ENCODE measurements around the gene POLR2M.

POLR2M gene

DNA sequence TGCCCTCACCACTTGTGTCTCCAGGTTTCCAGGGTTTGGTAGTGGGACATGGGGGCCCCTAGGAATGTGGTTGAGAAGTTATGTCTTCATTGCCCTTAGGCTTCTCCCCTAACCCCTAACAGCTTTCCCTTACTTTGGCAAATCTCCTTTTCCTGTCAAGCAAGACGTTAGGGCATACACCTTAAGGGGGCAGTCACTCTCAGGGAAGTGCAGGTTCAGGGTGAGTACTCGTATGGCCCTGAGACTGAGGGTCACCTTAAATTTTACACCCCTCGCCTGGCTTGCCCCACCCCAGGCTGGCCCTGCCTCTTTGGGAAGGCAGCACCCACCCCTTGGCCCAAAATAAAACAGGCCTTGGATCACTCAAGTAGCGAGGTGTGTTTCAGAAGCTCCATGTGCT, 33.5 kb downstream of the POLR2M start:
- no peak overlapping the region for H3K4me3 ChIP-seq (ENCODE audit: low read length)
- no peak for TF ChIP-seq ZNF274 (IDR thresholded peaks at IDR 0.05; ENCODE audit: low read depth, low read length)

DNA sequence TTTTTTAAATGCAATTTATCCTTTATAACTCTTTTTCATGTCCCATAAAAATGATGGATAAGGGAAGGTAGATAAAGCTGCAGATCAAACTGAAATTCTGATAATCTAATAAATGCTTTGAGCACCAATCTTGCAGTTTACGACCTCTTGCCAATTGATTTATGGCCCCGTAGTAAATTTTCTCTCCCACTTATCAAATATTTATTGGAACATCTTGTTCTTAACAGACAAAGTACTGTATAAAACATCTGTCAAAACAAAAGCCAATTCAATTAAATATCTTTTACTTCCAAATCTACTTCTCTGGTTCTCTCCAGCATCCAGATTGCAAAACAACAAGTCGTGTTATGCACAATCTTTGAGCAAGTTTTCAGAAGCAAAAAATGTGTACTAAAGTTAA, 34.6 kb downstream of the POLR2M start:
- no peak overlapping the region for H3K4me3 ChIP-seq (ENCODE audit: low read length)
- no peak for TF ChIP-seq ZNF274 (IDR thresholded peaks at IDR 0.05; ENCODE audit: low read depth, low read length)

DNA sequence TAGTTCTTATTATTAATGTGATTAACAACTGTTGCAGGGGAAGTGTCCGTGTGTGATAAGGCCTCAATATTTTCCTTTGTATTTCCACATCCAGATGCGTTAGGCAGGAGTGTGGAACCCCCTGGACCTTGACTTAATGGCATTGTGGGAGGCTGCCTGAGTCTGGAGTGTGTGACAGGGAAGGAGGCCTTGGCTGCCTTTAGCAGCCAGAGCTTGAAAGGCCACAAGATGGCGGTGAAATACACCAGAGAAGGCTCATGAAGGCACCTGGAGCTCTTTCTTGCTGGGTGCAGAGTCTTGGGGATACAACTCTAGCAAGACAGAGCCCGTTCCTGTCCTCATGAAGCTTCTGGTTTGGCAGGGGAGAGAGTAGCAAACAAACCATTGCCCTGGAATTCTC, 36.9 kb downstream of the POLR2M start:
- TF ChIP-seq ZNF274 (IDR thresholded peaks at IDR 0.05; ENCODE audit: low read depth, low read length), result no peak
- no peak overlapping the region for H3K4me3 ChIP-seq (ENCODE audit: low read length)

DNA sequence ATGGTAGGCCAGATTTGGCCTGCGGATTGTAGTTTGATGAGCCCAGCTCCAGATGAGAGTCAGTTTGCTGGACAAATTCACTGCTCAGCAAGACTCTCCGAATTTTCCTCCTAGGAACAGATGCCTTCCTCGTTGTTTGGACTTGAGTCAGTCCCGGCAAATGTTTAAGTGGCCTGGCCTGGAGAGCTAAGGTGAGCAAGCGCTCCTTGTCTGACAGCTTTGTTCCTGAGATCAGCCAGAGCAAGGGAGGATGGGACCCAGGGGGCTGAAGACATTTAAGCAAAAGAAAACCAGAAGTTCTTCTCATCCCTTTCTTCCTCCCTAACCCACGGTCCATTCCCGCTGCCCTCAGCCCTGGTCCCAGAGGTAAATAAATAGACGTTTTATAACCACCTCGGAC, 40.3 kb downstream of the POLR2M start:
- TF ChIP-seq ZNF274 (IDR thresholded peaks at IDR 0.05; ENCODE audit: low read depth, low read length), result no peak
- H3K4me3 ChIP-seq (ENCODE audit: low read length), result no peak overlapping the region

DNA sequence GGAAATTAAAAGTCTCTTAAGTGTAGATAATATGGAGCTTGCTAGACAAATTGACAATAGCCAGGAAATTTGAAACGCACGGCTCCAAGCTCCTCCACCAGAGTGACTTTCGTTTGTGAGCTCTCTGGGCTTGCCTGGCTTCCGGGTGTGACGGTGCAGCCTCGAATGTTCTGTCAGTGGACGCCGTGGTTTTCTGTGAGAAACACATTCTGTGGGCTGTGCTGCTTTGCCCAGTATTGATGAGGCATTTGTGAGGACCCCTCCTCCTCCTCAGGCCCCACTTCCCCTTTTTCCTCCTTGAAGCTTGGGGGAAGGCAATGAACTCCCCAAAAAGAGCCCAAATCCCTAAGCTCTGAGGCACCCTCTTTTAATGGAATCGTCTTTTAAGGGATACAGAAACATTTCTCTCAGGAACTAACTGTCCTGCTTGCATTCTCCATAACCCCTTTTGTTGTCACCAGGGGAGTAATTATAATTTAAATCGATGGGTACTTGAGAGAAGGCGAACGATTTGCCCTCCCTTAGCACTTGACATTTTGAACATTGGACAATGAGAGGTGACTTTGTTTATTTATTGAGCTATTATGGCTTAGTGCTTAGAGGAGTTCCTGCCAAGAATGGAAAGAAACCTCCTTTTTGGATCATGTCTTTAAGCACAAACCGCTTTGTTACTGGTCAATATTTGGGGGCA, 40.8 kb downstream of the POLR2M start:
- no peak for TF ChIP-seq ZNF274 (IDR thresholded peaks at IDR 0.05; ENCODE audit: low read depth, low read length)
- H3K4me3 ChIP-seq (ENCODE audit: low read length), result no peak overlapping the region

DNA sequence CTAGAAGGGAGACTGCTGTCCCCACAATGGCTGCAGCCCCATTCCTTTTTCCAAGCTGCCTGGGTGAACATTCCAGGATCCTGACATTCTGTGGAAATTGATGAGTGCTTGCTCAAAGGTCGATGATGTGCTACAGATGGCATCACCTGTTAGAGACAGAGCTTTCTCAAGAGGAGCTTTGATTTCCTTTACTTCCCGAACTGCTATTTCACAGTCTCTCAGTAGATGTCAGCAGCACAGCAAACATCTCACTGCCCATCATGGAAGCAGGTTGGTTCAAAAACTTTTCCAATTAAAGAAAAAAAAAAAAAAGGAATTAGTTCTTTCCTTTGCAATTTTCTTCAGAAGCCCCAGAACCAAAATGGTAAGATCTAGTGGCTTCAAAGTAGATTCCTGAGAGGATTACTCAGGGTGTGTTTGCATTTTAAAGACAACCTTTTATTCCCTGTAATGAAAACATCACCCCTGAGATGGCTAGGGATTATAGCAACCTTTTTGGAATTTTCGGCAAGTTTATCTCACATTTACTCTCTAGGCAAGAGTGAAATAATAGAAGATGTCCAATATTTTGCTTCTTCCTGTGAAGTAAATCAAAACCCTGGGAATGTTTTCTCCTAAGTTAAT, 44.8 kb downstream of the POLR2M start:
- no peak overlapping the region for H3K4me3 ChIP-seq (ENCODE audit: low read length)
- TF ChIP-seq ZNF274 (IDR thresholded peaks at IDR 0.05; ENCODE audit: low read depth, low read length), result no peak

DNA sequence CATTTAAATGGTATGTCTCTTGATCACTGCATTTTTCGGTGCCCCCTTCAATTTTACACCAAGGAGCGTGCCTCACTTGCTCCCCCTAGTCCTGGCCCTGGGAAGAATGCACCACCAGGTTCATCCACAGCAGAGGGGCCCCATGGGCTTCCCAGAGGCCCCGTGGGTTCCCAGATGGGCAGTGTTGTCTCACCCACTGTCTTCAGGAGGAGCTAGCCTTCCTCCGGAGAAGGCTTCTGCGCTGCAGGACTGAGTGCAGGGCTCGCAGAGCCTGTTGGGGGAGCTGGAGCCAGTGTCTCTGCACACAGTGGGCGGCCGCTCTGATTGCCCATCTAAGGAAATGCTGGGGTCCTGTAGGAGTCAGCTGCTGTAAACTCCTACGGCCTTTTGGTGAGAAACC, 45.9 kb downstream of the POLR2M start:
- TF ChIP-seq ZNF274 (IDR thresholded peaks at IDR 0.05; ENCODE audit: low read depth, low read length), result no peak
- no peak overlapping the region for H3K4me3 ChIP-seq (ENCODE audit: low read length)

DNA sequence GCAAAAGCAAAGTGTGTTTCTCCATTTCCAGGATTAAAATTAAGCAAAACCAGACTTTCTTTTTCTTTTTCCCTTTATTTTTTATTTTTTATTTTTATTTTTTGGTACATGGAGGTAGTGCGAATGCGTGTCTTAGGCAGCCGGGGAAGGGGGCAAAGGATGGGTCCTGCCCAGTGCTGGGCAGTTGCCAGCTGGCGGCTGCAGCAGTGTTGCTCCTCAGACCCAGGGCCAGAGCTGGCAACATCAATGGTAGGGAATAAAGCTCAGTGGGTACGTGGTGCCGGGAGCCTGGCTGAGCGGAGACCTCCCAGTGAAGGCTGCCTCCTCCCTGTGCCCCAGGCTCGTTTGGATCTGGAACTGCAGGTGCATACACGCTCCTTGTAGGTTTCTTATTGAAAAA, 46.3 kb downstream of the POLR2M start:
- H3K4me3 ChIP-seq (ENCODE audit: low read length), result no peak overlapping the region
- TF ChIP-seq ZNF274 (IDR thresholded peaks at IDR 0.05; ENCODE audit: low read depth, low read length), result no peak

DNA sequence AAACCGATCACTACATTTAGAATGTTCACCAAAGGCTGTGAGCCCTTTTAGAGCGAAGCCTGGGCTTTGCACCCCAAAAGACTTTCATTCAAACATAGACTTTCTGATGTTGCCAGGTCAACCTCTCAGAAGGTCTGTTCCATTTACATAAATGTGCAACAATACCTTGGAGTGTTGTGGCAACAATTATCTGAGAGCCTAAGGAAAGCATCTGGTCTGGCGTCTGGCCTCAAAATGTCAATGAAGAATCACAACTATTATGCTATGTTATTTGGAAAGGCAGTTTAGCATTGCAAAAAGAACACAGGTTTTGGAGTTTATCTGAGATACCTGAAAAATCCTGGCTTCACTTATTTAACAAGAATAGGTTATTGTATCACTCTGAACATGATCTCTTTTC, 50.0 kb downstream of the POLR2M start:
- no peak overlapping the region for H3K4me3 ChIP-seq (ENCODE audit: low read length)
- no peak for TF ChIP-seq ZNF274 (IDR thresholded peaks at IDR 0.05; ENCODE audit: low read depth, low read length)

DNA sequence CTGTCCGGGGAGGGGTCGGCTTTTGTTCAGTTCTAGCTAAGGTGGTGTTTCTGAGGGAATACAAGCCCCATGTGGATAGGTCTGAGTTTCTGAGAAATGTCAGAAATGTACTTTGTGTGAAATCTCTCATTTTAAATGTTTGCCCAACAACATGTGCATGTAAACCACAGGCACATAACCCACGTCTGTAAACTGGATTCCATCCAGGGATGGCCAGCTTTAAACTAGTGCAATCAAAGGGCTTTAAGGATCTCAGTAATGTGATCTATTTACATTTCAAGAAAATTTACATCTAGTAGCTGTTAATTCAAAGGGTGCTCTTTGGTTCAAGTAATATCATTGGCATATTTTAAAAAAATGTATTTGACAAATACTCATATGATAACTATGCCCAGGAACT, 52.0 kb downstream of the POLR2M start:
- TF ChIP-seq ZNF274 (IDR thresholded peaks at IDR 0.05; ENCODE audit: low read depth, low read length), result no peak
- H3K4me3 ChIP-seq (ENCODE audit: low read length), result no peak overlapping the region

DNA sequence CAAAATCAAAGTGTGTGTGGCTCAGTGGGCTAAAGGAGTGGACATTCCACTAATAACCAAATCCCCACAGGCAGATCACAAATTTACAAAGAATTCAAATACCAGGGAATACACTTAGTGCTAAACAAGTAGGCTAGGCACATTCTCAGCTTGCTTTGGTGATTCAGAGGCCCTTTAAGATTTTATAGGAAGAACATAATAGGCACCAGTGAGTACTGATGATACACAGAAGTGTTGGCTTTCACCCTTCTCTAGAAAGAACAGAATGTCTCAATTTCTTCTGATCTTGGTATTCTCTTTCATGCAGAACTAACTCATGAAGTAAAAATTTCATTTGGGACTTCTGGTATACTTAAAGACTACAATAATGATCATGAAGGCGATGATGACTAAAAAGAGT, 55.0 kb downstream of the POLR2M start:
- no peak overlapping the region for H3K4me3 ChIP-seq (ENCODE audit: low read length)
- TF ChIP-seq ZNF274 (IDR thresholded peaks at IDR 0.05; ENCODE audit: low read depth, low read length), result no peak

DNA sequence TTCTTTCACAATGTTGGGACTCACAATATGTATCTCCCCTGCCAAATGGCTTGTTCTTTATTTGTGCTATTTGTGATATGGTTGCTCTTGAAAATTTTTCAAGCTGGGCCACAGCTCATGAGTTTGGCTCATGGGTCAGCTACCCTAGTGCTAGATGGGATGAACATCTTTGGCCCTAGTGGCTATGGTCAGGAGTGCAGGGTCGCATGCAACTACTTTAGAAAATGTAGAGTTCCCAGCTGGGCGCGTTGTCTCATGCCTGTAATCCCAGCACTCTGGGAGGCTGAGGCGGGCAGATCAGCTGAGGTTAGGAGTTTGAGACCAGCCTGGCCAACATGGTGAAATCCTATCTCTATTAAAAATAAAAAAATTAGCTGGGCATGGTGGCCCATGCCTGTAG, 55.8 kb downstream of the POLR2M start:
- TF ChIP-seq ZNF274 (IDR thresholded peaks at IDR 0.05; ENCODE audit: low read depth, low read length), result no peak
- H3K4me3 ChIP-seq (ENCODE audit: low read length), result no peak overlapping the region

DNA sequence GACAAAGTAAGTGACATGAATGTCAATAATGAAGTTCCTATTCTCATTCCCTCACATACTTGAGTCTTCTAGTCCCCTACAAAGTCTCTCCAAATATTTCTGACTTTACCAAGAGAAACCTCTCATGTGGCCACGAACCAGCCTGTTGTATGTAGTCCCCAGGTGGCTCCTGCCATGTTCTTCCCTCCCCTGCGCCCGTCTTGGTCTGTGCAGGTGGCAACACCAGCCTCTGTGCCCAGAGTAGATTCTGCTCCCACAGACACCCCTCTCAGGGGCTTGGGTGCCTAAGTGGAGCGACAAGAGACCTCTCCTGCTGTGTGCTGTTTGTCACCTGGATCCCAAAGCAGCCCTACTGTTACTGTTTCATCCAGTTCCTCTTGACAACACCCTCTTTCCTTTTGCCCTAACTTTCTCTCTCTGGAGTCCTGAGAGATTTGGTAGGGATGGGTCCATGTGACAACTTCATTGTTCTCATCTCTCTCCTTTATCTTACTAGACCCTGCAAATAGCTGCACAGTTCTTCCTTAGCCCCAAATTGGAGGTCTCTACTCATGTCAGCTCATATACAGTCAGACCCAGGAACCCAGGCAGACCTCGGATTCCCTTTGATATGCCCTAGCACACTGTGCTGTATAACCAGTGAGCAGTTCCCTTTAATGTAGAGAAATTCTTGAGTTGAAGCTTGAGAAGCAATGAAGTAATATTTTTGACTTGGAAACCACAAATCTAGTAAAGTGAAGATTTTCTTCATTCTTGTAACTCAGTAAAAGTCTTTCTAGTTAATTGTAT, 56.9 kb downstream of the POLR2M start:
- H3K4me3 ChIP-seq (ENCODE audit: low read length), result no peak overlapping the region
- no peak for TF ChIP-seq ZNF274 (IDR thresholded peaks at IDR 0.05; ENCODE audit: low read depth, low read length)

All from GM08714 (cell line).